Fibroblast of skin of back (primary cell): ENCODE results near the gene AGO4. TPM values are rescaled to one million over a fixed set of nuclear protein-coding genes. Genes with fewer than 3 reads are reported as not detected.
"Not testable (repeated sequence)": the region's sequence is repeated elsewhere in the genome, so short reads cannot be mapped to it uniquely, and the experiment has no call there.

ENCODE experiments used
- DNase-seq: peaks from one replicate; pipeline ENCODE4 v3.0.0-alpha.2; 2013
- polyA plus RNA-seq, 2 experiments: library from polyadenylated mRNA; unstranded; fragments of 120-200 nt; gene quantifications; one replicate each; pipeline ENCODE4 v1.2.1, GENCODE V29; 2013; ENCODE audit not compliant: insufficient read length in 2 of 2

The AGO4 gene
- polyA plus RNA-seq (2013, experiment 1 of 2; ENCODE audit: insufficient read length), result 9.8 TPM
- polyA plus RNA-seq (2013, experiment 2 of 2; ENCODE audit: insufficient read length), result 10.5 TPM

- peak; percentile 63 for DNase-seq
Observed at GRCh38 chr1:35807614-35808449, at the start of gene AGO4. Gene AGO4, plus strand, starts transcription at chr1:35808016. Its CDS starts 401 bp downstream, at chr1:35808417.

GRCh38 chr1:35762141-35762540 is 45.7 kb upstream of the AGO4 start:
- DNase-seq, result no peak

DNA sequence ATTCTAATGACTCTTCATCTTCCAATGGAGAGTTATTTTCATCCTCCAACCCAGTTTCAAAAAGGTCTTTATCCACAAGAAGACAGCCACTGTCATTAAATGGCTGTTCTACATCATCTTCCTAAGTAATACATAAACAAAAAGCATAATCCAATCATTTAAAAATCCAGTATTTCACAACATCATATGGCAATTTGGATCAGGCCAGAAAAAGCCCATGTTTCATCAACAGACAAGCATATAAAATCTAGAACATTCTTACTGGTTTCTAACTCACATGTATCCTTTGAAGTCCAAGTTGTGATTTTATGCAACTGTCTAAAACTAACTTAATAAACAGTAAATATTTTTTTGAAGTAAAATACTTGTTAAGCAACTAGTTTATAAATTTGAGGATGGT is 44.6 kb upstream of the AGO4 start:
- no peak for DNase-seq

GRCh38 chr1:35764283-35764682 is 43.5 kb upstream of the AGO4 start:
- DNase-seq, result no peak

DNA sequence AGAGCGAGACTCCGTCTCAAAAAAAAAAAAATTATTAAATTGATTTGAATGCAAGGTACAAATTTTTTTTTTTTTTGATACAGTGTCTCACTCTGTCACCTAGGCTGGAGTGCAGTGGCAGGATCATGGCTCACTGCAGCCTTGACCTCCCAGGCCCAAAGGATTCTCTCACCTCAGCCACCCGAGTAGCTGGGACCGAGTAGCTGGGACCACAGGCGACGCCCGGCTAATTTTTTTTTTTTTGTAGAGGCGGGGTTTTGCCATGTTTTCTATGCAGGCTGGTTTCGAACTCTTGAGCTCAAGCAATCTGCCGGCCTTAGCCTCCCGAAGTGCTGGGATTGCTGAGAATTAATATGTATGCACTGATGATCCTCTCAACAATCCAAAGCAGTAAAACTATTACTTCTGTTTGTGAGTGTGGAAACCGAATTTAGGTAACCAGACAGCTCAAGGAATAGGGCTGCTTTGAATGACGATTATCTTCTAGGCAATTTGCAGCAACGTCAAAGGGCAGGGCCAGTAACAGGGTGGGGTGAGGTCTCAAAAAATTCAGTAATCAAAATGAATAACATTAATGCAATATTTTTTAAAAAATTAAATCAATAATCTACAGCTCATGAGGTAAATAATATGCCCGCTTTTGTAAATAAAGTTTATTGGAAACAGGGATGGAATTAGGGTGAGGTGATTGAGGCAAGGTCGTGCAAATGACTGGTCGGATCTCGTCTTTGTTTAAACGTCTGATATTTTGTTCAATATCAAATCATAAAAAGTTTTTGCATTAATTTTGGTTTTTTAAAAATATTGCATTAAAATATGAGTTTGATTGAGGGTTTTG is 39.2 kb upstream of the AGO4 start:
- DNase-seq, result no peak

GRCh38 chr1:35769188-35769758 is 38.5 kb upstream of the AGO4 start:
- DNase-seq, result peak; percentile 89

DNA sequence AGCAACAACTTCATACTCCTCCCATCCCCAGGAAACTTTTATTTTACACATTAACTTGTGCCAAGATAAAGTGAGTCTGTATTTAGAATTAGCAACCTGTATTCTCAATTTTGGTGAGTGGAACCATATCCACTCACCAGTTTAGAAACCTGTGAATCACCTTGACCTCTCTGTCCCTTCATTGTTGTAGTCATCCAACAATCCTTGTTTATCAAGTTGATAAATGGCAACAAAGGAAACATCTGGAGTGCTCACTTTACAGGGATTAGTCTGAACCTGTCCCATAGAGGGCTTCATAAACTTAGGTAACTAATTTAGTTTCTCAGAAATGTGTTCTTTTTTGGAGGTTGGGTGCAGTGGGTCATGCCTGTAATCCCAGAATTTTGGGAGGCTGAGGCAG is 34.1 kb upstream of the AGO4 start:
- no peak for DNase-seq

- DNase-seq, result not testable (repeated sequence)
Observed at GRCh38 chr1:35776172-35776571, 31.6 kb upstream of the AGO4 start.

DNA sequence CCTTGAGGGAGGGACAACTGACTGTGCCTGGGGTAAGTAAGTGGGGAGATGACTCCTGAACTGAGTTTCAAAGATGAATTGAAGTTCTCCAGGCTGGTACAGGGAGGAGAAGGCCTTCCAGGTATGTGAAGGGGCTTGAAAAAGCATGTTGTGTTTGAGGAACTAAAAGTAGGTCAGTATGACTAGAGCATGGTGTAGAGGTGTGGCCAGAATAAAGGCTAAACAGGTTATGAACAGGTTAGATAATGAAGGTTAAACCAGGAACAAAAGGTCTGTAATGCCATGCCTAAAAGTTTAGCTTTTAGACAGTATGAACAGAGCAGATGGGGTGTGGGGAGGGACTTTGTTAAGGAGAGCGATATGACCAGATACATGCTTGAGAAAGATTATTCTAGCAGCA is 30.7 kb upstream of the AGO4 start:
- no peak for DNase-seq

GRCh38 chr1:35783055-35783583 is 24.7 kb upstream of the AGO4 start:
- DNase-seq, result no peak

DNA sequence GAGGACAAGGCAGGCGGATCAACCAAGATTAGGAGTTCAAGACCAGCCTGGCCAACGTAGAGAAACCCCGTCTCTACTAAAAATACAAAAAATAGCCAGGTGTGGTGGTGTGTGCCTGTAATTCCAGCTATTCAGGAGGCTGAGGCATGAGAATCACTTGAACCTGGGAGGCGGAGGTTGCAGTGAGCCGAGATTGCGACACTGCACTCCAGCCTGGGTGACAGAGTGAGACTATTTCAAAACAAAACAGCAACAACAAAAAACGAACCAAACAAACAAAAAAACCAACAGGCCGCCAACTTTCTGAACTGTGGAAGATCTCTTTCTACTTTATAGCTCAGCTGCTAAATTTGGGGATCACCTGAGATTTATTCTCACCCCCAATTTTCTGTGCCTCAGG is 23.5 kb upstream of the AGO4 start:
- not testable (repeated sequence) for DNase-seq

DNA sequence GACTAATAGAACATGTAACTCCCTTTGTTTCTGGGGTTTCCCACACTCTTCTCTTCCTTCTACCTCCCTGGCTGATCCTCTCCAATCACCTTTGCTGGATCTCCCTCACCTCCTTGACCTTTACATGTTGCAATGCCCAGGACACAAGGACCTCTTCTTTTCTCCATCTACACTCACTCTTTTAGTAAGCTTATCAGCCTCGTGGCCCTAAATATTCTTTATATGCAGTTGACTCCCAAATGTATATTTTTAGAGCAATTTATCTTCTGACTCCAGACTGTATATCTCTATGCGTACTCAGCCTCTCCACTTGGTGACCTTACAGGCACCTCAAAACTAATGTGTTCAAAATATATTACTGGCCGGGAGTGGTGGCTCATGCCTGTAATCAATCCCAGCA is 19.7 kb upstream of the AGO4 start:
- no peak for DNase-seq

DNA sequence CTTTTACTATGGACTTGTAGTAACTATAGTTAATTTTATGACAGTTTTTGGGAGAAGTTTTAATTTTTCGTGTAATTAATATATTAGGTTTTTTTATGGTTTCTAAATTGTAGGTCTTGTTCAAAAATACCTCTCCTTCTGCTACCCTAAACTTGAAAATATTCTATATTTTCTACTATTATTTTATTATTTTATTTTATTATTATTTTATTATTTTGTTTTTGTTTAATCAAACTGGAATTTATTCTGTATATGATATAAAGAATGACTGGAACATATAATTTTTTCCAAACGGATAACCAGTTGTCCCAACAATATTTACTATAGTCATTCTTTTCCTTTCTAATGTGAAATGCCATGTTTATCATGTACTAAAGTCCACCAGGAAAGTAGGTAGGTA is 17.1 kb upstream of the AGO4 start:
- no peak for DNase-seq

DNA sequence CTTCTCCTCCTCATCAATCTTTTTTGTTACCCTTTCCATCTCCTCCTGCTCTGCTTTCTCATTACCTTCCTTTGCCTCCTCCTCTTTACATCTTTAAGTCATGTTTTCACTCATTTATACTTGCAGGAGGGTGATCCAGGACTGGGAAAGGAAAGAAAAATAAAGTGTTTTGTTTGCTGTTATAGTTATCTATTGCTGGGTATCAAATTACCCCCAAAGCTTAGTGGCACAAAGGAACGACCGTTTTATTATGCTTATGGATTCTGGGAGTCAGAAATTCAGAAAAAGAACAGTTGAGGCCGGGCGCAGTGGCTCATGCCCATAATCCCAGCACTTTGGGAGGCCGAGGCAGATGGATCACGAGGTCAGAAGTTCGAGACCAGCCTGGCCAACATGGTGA is 12.5 kb upstream of the AGO4 start:
- no peak for DNase-seq

- DNase-seq, result no peak
Observed at GRCh38 chr1:35797380-35797779, 10.4 kb upstream of the AGO4 start.

GRCh38 chr1:35798019-35798418 is 9.8 kb upstream of the AGO4 start:
- not testable (repeated sequence) for DNase-seq

- DNase-seq, result not testable (repeated sequence)
Observed at GRCh38 chr1:35800167-35800887, 7.5 kb upstream of the AGO4 start.

GRCh38 chr1:35808450-35809113 is 766 bp downstream of the AGO4 start:
- peak; percentile 37 for DNase-seq

DNA sequence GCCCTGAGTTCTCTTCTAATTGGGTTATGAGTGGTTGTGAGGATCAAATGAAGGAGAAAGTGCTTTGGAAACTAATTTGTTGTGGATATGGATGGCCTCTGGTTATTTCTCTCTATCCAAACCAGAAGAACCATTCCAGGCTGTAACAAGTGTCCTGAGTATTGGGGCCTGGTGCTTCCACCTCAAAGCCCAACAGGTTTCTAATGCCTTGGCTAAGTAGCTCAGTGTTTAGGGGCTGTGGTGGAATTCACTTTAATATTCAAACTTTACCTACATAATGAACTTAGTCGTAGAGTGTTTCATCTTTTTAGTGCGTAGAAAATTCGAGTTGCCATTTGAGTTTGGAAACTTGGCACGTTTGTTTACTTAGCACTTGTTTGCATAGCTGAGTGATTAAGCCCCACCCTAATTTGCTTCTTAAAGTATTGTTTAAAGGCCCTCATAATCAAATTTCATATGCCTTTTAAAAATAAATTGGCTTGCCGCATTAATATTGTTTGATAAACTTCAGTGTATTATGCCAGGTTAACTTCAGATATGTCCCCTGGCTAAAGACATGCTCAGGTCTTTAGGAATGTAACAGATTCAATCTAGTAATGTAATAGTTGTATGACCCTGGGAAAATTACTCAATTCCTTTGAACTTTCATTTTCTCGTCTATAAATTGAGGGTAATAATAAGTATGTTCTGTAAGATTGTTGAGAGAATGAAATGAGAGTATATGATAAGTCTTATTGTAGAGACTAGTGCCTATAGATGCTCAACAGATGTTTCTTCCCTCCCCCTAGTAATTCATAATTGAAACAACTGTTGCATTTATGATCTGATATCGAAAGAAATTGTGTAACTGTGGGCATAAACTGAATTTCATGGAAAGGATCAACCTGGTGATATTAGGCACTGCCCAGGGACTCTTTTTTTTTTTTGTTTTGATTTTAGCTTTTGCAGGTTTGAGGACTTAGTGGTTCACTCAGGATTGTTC is 1.6 kb downstream of the AGO4 start:
- DNase-seq, result no peak
